GM19467 (cell line): ENCODE results near the gene NIM1K.
"Not testable (repeated sequence)": the region's sequence is repeated elsewhere in the genome, so short reads cannot be mapped to it uniquely, and the experiment has no call there.

Source experiments
- ATAC-seq: cut with Tn5 transposase; IDR thresholded peaks from one replicate; pipeline ENCODE4 v1.9.1; 2021; ENCODE audit warnings: mild to moderate bottlenecking, moderate library complexity; ENCODE audit not compliant: unreplicated experiment

Gene NIM1K

DNA sequence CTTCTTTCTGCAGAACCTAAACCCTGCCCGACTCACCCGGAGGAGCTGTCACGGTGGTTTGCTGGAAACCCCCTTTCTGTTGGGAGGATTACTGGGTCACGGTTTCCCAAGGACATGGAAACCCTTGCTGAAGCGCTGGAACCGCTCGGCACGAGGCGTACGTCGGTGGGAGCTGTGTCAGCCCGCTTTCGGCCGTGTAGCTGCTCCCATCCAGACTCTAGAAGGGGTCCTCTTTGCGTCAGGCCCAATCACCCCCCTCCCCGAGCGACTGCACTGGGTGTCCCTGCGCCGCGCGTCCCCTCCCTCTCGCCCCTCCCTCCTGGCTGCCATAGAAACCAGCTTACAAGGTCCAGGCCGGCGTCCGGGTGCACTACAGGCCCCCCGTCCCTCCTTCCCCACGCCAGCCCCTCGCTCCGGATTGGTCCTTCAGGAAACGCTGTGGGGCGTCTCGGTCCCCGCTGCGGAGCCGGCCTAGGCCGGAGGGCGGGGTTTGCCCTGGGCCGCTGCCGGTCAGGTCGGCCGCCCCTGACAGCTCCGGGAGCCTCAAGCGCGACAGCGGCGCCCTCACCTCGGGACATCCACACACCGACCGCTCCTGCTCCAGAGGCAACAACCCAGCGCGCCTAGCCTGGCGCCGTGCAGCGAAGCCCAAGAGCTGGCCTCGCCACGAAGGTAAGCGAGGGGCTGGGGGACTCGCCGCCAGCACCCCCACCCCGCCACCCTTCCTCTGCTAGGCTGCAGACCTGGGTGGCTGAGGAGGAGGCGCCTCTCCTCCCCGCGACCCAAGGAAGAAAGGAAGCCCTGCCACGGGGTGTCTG is at the start of gene NIM1K:
Gene NIM1K (plus strand): TSS at position 486 of the 818 bp plus-strand sequence. CDS start 53,551 bp downstream, outside the sequence.
- ATAC-seq, result peak; percentile 80

DNA sequence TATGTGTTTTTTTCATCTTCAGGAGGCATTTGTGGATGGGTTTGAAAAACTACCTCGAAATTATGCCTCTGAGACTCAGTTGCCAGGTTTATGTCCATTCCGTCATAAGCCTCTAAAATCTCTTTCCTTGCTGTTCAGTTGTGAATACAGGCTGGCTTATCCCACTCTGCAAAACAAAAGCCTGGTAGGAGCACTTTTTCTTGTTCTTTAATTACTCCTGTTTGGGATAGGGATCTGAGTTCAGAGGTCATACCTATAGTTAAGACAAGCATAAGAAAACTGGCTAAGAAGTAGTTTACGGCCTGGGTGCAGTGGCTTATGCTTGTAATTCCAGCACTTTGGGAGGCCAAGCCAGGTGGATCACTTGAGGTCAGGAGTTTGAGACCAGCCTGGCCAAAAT is 47.0 kb upstream of the NIM1K start:
- ATAC-seq, result no peak

GRCh38 chr5:43146958-43147357 is 45.1 kb upstream of the NIM1K start:
- no peak for ATAC-seq

GRCh38 chr5:43148417-43148816 is 43.6 kb upstream of the NIM1K start:
- no peak for ATAC-seq

DNA sequence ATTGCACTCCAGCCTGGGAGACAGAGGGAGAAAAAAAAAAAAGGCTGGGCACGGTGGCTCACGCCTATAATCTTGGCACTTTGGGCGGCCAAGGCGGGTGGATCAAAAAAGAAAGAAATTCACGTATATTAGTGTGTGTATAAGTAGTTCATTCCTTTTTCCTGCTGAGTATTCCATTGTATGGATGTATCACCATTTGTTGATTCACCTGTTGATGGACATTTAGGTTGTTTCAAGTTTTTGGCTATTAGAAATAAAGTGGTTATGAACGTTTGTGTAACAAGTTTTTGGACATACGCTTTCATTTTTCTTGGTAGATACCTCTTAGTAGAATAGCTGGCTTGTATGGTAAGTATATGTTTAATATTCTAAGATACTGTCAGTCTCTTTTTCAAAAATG is 42.8 kb upstream of the NIM1K start:
- ATAC-seq, result no peak

- no peak for ATAC-seq
Measured at GRCh38 chr5:43150075-43150474, 42.0 kb upstream of the NIM1K start.

- no peak for ATAC-seq
Measured at GRCh38 chr5:43150748-43151147, 41.3 kb upstream of the NIM1K start.

GRCh38 chr5:43152946-43153345 is 39.1 kb upstream of the NIM1K start:
- no peak for ATAC-seq

GRCh38 chr5:43154469-43154868 is 37.6 kb upstream of the NIM1K start:
- no peak for ATAC-seq

DNA sequence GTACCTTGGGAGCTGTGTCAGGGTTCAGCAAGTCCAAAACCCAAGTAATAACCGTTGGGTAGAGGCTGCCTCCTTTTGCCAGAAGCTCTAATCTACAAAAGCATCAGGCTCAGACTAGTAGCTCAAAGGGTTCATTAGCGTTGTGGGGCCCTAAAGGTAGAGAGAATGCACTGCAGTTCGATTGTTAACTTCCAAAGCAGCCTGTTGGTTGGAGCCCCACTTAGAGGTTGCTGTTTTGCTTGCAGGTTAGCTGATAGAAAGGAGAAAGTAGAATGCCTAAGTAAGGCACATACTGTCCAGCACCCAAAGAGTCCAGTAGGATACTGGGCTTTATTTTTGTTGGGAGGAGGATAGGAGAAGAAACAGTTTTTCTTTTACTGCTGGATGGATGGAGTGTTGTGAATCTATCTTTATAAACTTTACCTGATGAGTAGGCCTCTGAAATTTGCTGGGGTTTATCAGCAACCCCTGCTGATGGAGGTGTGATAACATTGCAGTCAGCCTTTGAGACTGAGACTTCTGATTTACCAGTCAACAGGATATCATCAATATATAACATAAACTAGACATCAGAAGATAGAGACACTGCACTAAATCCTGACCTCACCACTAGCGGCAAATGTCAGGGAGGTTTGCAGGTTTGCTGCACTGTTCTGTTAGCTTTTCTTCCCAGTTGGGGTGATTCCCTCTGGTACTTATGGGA is 36.5 kb upstream of the NIM1K start:
- ATAC-seq, result no peak

DNA sequence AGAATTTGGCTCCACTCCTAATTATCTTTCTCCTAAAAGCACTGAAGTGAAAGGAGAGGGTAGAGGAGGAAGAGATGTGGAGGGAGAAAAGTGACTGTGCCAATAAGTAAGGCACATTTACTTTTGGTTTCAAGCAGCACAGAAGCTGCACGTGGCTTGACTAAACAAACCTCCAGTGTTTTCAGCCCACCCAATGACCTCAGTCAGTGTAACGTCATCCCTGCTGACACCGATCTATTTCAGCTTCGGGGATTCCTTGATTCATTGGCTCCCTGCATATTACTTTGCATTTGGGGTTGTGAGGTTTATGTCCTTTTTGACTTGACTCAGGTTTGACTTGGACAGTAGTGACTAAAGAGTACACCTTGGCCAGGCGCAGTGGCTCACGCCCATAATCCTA is 35.6 kb upstream of the NIM1K start:
- ATAC-seq, result no peak

- ATAC-seq, result no peak
Measured at GRCh38 chr5:43157068-43157467, 35.0 kb upstream of the NIM1K start.

GRCh38 chr5:43161244-43161643 is 30.8 kb upstream of the NIM1K start:
- ATAC-seq, result no peak

DNA sequence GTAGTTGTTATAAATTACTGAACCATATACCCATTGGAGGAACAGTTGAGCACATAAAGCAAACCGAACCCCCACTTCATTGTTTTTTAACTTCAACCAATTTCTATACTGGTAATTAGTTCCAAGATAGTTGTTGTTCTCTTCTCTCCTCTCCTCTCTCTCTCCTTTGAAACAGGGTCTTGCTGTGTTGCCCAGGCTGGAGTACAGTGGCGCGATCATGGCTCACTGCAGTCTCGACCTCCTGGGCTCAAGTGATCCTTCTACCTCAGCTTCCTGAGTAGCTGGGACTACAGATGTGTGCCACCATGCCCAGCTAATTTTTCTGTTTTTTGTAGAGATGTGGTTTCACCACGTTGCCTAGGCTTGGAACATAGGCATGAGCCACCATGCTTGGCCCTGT is 27.2 kb upstream of the NIM1K start:
- not testable (repeated sequence) for ATAC-seq

- ATAC-seq, result no peak
Measured at GRCh38 chr5:43165323-43165722, 26.7 kb upstream of the NIM1K start.

DNA sequence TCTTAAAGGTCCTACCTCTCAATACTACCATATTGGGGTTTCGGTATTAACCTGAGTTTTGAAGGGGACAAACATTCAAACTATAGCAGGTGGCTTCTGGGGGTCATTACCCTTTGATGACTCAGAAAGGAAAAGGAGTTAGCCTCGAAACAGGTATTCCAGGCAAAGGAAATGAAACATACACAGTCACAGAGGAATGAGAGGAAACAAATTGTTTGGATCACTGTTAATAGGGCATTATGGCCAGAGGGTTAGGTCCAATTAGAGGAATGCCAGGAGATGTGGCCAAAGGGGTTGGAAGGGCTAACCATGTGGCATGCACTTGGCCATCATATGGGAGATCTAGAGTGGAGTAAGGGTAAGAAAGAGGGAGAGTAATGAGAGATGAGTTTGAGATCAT is 23.9 kb upstream of the NIM1K start:
- ATAC-seq, result no peak

GRCh38 chr5:43171451-43171850 is 20.6 kb upstream of the NIM1K start:
- ATAC-seq, result no peak

- no peak for ATAC-seq
Measured at GRCh38 chr5:43171926-43172325, 20.1 kb upstream of the NIM1K start.

- ATAC-seq, result no peak
Measured at GRCh38 chr5:43172779-43173178, 19.2 kb upstream of the NIM1K start.

GRCh38 chr5:43174586-43174985 is 17.4 kb upstream of the NIM1K start:
- ATAC-seq, result no peak

GRCh38 chr5:43179836-43180235 is 12.2 kb upstream of the NIM1K start:
- no peak for ATAC-seq

DNA sequence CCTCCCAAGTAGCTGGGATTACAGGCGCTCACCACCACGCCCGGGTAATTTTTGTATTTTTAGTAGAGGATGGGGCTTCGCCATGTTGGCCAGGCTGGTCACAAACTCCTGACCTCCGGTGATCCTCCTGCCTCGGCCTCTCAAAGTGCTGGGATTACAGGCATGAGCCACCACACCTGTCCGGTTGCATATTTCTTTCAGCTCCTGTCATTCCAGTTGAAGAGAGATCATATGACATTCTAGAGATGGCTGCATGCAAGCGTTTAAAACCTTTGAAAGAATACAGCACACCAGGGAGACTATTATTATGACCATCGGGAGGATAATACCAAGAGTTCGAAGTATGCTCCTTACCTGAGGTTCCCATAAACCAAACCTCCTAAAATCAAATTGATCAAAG is 9.6 kb upstream of the NIM1K start:
- ATAC-seq, result no peak
